K562 (cell line): Measurements from ENCODE around the gene ARMS2. TPM values are rescaled to one million over a fixed set of nuclear protein-coding genes. Genes with fewer than 3 reads are reported as not detected.

Experiments
- ATAC-seq: fragments of 200-7000 bp; cut with Tn5 transposase; 3 replicates; pipeline ENCODE4 v1.9.1; 2020; ENCODE audit warnings: moderate library complexity
- BruUV-seq: library from RNA; stranded (reverse); fragments of 400-500 nt; replicated peaks from 2 replicates; lab custom pipeline; 2021; lab: Mats Ljungman, UMichigan
- CTCF ChIA-PET: fragments of 300-600 bp; formaldehyde crosslinking; extraction: SDS; loops from one replicate; lab custom pipeline; 2021; ENCODE audit warnings: low intra/inter-chr PET ratio; lab: Yijun Ruan, JAX
- POLR2A ChIA-PET: fragments of 300-600, 350-650 bp; sonication (Branson Sonifier 250); formaldehyde crosslinking; extraction: SDS; loops from one replicate; lab custom pipeline; 2021; ENCODE audit warnings: antibody characterized with exemption, inconsistent platforms; lab: Yijun Ruan, JAX
- DNase-seq, 4 experiments: peaks; one replicate each; pipeline versions ENCODE4 v3.0.0 to v3.0.0-alpha.2; 2011 to 2018; ENCODE audit warnings: low spot score in 3 of 4, mixed read lengths in 3 of 4; ENCODE audit errors: extremely low read depth in 1 of 4
- FAIRE-seq: peaks from 2 replicates; lab custom pipeline; 2011; peaks lifted over from hg19 to GRCh38; lab: Jason Lieb, UNC
- H2AFZ ChIP-seq: 2 replicates; pipeline ENCODE4 v1.6.0; 2011; ENCODE audit warnings: low read depth, low read length, control low read depth, inconsistent platforms
- H3K27ac ChIP-seq: fragments of 200-600 bp; 3 replicates; pipeline ENCODE4 v1.8.0; 2011; ENCODE audit warnings: low read depth, mild to moderate bottlenecking, control low read depth, inconsistent platforms, low read length, moderate library complexity, mixed read lengths; ENCODE audit errors: extremely low read depth
- H3K27me3 ChIP-seq, 2 experiments: fragments of 300-600 bp in 1 of 2; 2 replicates in 1 of 2; 3 replicates in 1 of 2; pipeline versions ENCODE4 v1.6.0 to v1.8.0; 2011; ENCODE audit warnings: inconsistent platforms in 2 of 2, low read length in 2 of 2, mild to moderate bottlenecking in 1 of 2, mixed read lengths in 1 of 2, moderate library complexity in 1 of 2; ENCODE audit not compliant: control insufficient read depth in 2 of 2, insufficient read depth in 2 of 2
- H3K36me3 ChIP-seq: fragments of 300-600 bp; 3 replicates; pipeline ENCODE4 v1.8.0; 2011; ENCODE audit warnings: mild to moderate bottlenecking, low read length, inconsistent platforms; ENCODE audit not compliant: control insufficient read depth, insufficient read depth
- H3K4me1 ChIP-seq, 2 experiments: fragments of 200-600 bp in 1 of 2; replicated peaks in 1 of 2; 2 replicates in 1 of 2; 3 replicates in 1 of 2; pipeline versions ENCODE4 v1.5.1 to v1.8.0; 2011; ENCODE audit warnings: inconsistent platforms in 2 of 2, low read length in 2 of 2, mild to moderate bottlenecking in 1 of 2, mixed read lengths in 1 of 2, moderate library complexity in 1 of 2; ENCODE audit not compliant: control insufficient read depth in 2 of 2, insufficient read depth in 2 of 2
- H3K4me2 ChIP-seq: 2 replicates; pipeline ENCODE4 v1.6.1; 2011; ENCODE audit warnings: low read length, control low read depth, inconsistent platforms, mixed read lengths; ENCODE audit not compliant: insufficient read depth
- H3K4me3 ChIP-seq: fragments of 200-600 bp; sonication (generic), shearing (Covaris generic); 2 replicates; pipeline ENCODE4 v1.5.1; 2016; ENCODE audit warnings: control low read depth, inconsistent platforms
- H3K79me2 ChIP-seq: fragments of 200-600 bp; 3 replicates; pipeline ENCODE4 v1.8.0; 2011; ENCODE audit warnings: low read length, inconsistent platforms; ENCODE audit not compliant: control insufficient read depth, insufficient read depth
- H3K9ac ChIP-seq, 2 experiments: 2 replicates each; pipeline versions ENCODE4 v1.6.0 to v1.6.1; 2011; ENCODE audit warnings: low read depth in 2 of 2, low read length in 2 of 2, control low read depth in 1 of 2, inconsistent platforms in 1 of 2, mild to moderate bottlenecking in 1 of 2, mixed read lengths in 1 of 2; ENCODE audit not compliant: insufficient read depth in 1 of 2
- H3K9me1 ChIP-seq: one replicate; pipeline ENCODE4 v1.6.0; 2011; ENCODE audit warnings: inconsistent platforms, mild to moderate bottlenecking, low read length, moderate library complexity; ENCODE audit not compliant: control insufficient read depth, insufficient read depth
- H3K9me3 ChIP-seq: replicated peaks from 2 replicates; pipeline ENCODE4 v1.5.1; 2011; ENCODE audit warnings: low read depth, low read length, inconsistent platforms; ENCODE audit not compliant: control insufficient read depth, insufficient read depth
- H4K20me1 ChIP-seq: replicated peaks from 2 replicates; pipeline ENCODE4 v1.6.1; 2011; ENCODE audit warnings: low read length, inconsistent platforms, mixed read lengths; ENCODE audit not compliant: control insufficient read depth, insufficient read depth
- ADNP ChIP-seq: fragments of 200-800 bp; sonication (Bioruptor generic); IDR thresholded peaks from 2 replicates; pipeline ENCODE4 v1.6.1; 2016; ENCODE audit warnings: missing genetic modification characterization, missing compliant biosample characterization
- CCNT2 ChIP-seq: IDR thresholded peaks from 2 replicates; pipeline ENCODE4 v1.6.1; 2011; ENCODE audit warnings: borderline replicate concordance, low read depth, mild to moderate bottlenecking, moderate library complexity, mixed read lengths, low read length; ENCODE audit not compliant: insufficient read length; ENCODE audit errors: extremely low read depth
- FOXM1 ChIP-seq, 2 experiments: fragments of 450-650 bp in 1 of 2; sonication (generic) in 1 of 2; formaldehyde crosslinking in 1 of 2; IDR thresholded peaks; 2 replicates each; pipeline versions ENCODE4 v1.6.1 to v1.9.0; 2017 to 2022; ENCODE audit warnings: low read depth in 2 of 2, mild to moderate bottlenecking in 2 of 2, missing genetic modification reagents in 1 of 2, moderate library complexity in 1 of 2
- SMARCB1 ChIP-seq: IDR thresholded peaks from 2 replicates; pipeline ENCODE4 v1.6.1; 2011; ENCODE audit warnings: improper control_type of control experiment, low read depth; ENCODE audit not compliant: insufficient read length
- SMC3 ChIP-seq: conservative IDR thresholded peaks from 2 replicates; pipeline ENCODE4 v1.6.1; 2011; ENCODE audit warnings: low read depth, low read length, improper control_type of control experiment; ENCODE audit not compliant: insufficient read depth
- SNRNP70 ChIP-seq: fragments of 200-400 bp; formaldehyde crosslinking; optimal IDR thresholded peaks from 2 replicates; pipeline ENCODE3; 2017; ENCODE audit warnings: low read depth, low read length
- SRSF7 ChIP-seq: fragments of 200-400 bp; formaldehyde crosslinking; optimal IDR thresholded peaks from 2 replicates; pipeline ENCODE3; 2017; ENCODE audit warnings: mild to moderate bottlenecking, low read depth, low read length
- TAF15 ChIP-seq: fragments of 200-400 bp; formaldehyde crosslinking; IDR thresholded peaks from 2 replicates; pipeline ENCODE4 v1.6.1; 2017; ENCODE audit warnings: mild to moderate bottlenecking, low read depth, low read length, moderate library complexity
- TOE1 ChIP-seq, 2 experiments: fragments of 450-650 bp in 1 of 2; sonication (generic) in 1 of 2; formaldehyde crosslinking in 1 of 2; IDR thresholded peaks; 2 replicates each; pipeline versions ENCODE4 v1.7.1 to v1.8.0; 2016 to 2022; ENCODE audit warnings: borderline replicate concordance in 2 of 2, mild to moderate bottlenecking in 2 of 2, antibody characterized with exemption in 1 of 2, inconsistent platforms in 1 of 2, low read depth in 1 of 2, missing genetic modification reagents in 1 of 2, moderate library complexity in 1 of 2
- ZNF586 ChIP-seq: fragments of 450-650 bp; formaldehyde crosslinking; conservative IDR thresholded peaks from 2 replicates; pipeline ENCODE4 v1.4.0; 2020; ENCODE audit warnings: mild to moderate bottlenecking, moderate library complexity
- WGBS: fragments of 100-300 bp; shearing (Covaris generic); methylation state at CpG from one replicate; pipeline ENCODE4 v1.1.6; 2016; ENCODE audit warnings: low coverage, mixed read lengths; ENCODE audit not compliant: insufficient coverage; ENCODE audit errors: missing lambda C conversion rate; 5-methylcytosine and 5-hydroxymethylcytosine counted together
- in situ Hi-C: fragments of 300-500 bp; cut with MboI; formaldehyde crosslinking; loops from 4 replicates; pipeline ENCODE4 v1.15.0; 2018; ENCODE audit warnings: inconsistent platforms, mixed read lengths
- intact Hi-C: fragments of 100-400 bp; cut with micrococcal nuclease; formaldehyde crosslinking; loops from 2 replicates; pipeline ENCODE4 v1.14.2; 2022
- polyA plus RNA-seq, 8 experiments: library from polyadenylated mRNA; depleted of rRNA in 4 of 8; stranded (reverse) in 5 of 8; unstranded in 3 of 8; fragments of >200 nt; fragmentation: Nextera tagmentation in 2 of 8; fragmentation: Illumina TruSeq in 1 of 8; extraction: Ambion mirVana in 2 of 8; extraction: Trizol in 1 of 8; gene quantifications; 2 replicates each; pipeline versions ENCODE4 v1.2.1 to v1.2.3, GENCODE V29; 2011 to 2014; ENCODE audit warnings: inconsistent platforms in 1 of 8, missing spikeins in 1 of 8
- total RNA-seq, 7 experiments: library from RNA; depleted of rRNA in 6 of 7; stranded (reverse); fragments of >200 nt in 6 of 7; fragmentation: Illumina TruSeq in 2 of 7; extraction: Trizol in 2 of 7; gene quantifications; 2 replicates each; pipeline versions ENCODE4 v1.2.1 to v1.2.3, GENCODE V29; 2011 to 2021; ENCODE audit warnings: low replicate concordance in 1 of 7
- TF ChIP-seq, protein P1 (sequence below): fragments of 250-450 bp; sonication (Bioruptor Pico); IDR thresholded peaks from 2 replicates; pipeline ENCODE4 v1.9.0; 2021; ENCODE audit warnings: mild to moderate bottlenecking
- TF ChIP-seq, protein P2 (sequence below): fragments of 250-450 bp; sonication (Bioruptor Pico); IDR thresholded peaks from 2 replicates; pipeline ENCODE4 v1.9.0; 2021; ENCODE audit warnings: mild to moderate bottlenecking, inconsistent platforms

Gene ARMS2
- total and polyA plus RNA-seq, 9 of the 15 experiments (the other 6 are each of a cell fraction or from before 2014, with no cell fraction given), result not detected

DNA sequence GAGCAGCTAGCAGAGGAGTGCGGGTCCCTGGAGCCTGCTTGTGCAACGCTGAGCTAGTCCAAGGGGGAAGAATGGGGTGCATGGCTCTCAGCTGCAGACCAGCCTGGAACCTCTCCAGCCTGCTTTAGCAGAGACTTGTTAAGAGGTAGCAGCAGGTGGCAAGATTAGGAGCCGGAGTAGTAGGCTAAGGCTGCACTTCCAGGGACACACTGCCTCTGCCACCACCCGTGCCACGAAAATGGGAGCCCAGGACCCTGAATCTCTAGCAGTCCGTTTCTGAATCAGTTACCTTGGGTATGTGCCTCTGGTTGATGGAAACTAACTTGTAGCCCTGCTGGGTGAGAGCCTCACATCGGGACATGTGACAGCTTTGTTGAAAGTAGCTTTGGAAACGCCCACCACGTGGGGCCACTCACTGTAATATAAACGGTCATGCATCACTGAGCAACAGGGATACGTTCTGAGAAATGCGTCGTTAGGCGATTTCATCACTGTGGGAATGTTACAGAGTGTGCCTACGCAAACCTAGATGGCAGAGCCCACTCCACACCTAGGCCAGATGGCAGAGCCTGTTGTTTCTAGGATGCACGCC is 32.8 kb downstream of the ARMS2 start:
- H3K9ac ChIP-seq, result no peak overlapping the region
- H3K9me1 ChIP-seq, result no peaks in the 10 kb centered on the region
- DNase-seq (no peak), FAIRE-seq (no peak)
- H3K4me3 ChIP-seq, result no peak overlapping the region
- ChIA-PET POLR2A (interaction anchor here (0.7 kb wide), 1 partner anchor 64 kb away, joined by 3 read pairs; no protein-coding TSS in a partner anchor), CTCF (no interaction called here)
- H3K79me2 ChIP-seq, result no peaks in the 10 kb centered on the region
- in situ Hi-C loops (no loop called here), intact Hi-C loops (no loop called here)
- 0% methylated on average over 16 of the region's 16 CpGs for WGBS
- no peaks in the 10 kb centered on the region for H4K20me1 ChIP-seq
- peaks cover 0 to 42% of the 10 kb centered on the region in 2 experiments; a peak in 2 of 5 replicates for H3K27me3 ChIP-seq
- H3K36me3 ChIP-seq, result no peaks in the 10 kb centered on the region
- no peaks in the 10 kb centered on the region for H3K4me1 ChIP-seq
- H3K4me2 ChIP-seq, result no peak overlapping the region
- H2AFZ ChIP-seq, result no peak overlapping the region
- TF ChIP-seq FOXM1 (IDR thresholded peaks at IDR 0.05; ENCODE audit: low read depth) (no peak), FOXM1 (CRISPR knock-in tag; IDR thresholded peaks at IDR 0.05; ENCODE audit: low read depth) (no peak), ZNF586 (CRISPR knock-in tag) (no peak), TAF15 (no peak), CCNT2 (no peak), SMARCB1 (no peak), SRSF7 (no peak), SMC3 (no peak), SNRNP70 (no peak), ADNP (tag) (no peak), TOE1 (IDR thresholded peaks at IDR 0.05; ENCODE audit: borderline replicate concordance) (no peak), TOE1 (CRISPR knock-in tag; IDR thresholded peaks at IDR 0.05; ENCODE audit: borderline replicate concordance, low read depth) (no peak)
- TF ChIP-seq, protein P1, sequence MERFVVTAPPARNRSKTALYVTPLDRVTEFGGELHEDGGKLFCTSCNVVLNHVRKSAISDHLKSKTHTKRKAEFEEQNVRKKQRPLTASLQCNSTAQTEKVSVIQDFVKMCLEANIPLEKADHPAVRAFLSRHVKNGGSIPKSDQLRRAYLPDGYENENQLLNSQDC (CRISPR knock-in tag), result no peak
- TF ChIP-seq, protein P2, sequence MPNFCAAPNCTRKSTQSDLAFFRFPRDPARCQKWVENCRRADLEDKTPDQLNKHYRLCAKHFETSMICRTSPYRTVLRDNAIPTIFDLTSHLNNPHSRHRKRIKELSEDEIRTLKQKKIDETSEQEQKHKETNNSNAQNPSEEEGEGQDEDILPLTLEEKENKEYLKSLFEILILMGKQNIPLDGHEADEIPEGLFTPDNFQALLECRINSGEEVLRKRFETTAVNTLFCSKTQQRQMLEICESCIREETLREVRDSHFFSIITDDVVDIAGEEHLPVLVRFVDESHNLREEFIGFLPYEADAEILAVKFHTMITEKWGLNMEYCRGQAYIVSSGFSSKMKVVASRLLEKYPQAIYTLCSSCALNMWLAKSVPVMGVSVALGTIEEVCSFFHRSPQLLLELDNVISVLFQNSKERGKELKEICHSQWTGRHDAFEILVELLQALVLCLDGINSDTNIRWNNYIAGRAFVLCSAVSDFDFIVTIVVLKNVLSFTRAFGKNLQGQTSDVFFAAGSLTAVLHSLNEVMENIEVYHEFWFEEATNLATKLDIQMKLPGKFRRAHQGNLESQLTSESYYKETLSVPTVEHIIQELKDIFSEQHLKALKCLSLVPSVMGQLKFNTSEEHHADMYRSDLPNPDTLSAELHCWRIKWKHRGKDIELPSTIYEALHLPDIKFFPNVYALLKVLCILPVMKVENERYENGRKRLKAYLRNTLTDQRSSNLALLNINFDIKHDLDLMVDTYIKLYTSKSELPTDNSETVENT, result no peak
- TF ChIP-seq, all 486 proteins: peak for 0
- no TSS peak for BruUV-seq
- Histone ChIP-seq H3K9me3 (no peaks in the 10 kb centered on the region), H3K27ac (no peak overlapping the region)
- ATAC-seq, result no peak
